GM12865 (cell line): ENCODE results near the gene NAGLU.
A peak's percentile ranks its signal among the peaks of the same experiment; 100 is the strongest.

Experiments used
- DNase-seq: peaks from one replicate; pipeline ENCODE4 v3.0.0; 2010; ENCODE audit warnings: low read depth
- H3K4me3 ChIP-seq: 2 replicates; pipeline ENCODE4 v1.5.1; 2011; ENCODE audit warnings: mild to moderate bottlenecking, low read depth, low read length, control low read depth
- CTCF ChIP-seq: IDR thresholded peaks from 2 replicates; pipeline ENCODE4 v1.5.1; 2011; ENCODE audit warnings: low read length, control low read depth, low read depth, inconsistent platforms; ENCODE audit not compliant: insufficient read depth; ENCODE audit errors: missing control alignments

The NAGLU gene

GRCh38 chr17:42585353-42585752, 49.3 kb downstream of the NAGLU start:
- TF ChIP-seq CTCF, result no peak
- no peak for DNase-seq
- no peak overlapping the region for H3K4me3 ChIP-seq

GRCh38 chr17:42586514-42587230, 50.6 kb downstream of the NAGLU start:
- no peak for TF ChIP-seq CTCF
- peak; percentile 66 for DNase-seq
- H3K4me3 ChIP-seq, result no peak overlapping the region

- H3K4me3 ChIP-seq, result no peak overlapping the region
- TF ChIP-seq CTCF, result no peak
- DNase-seq, result no peak
These were observed 54.8 kb downstream of the NAGLU start for GRCh38 chr17:42590886-42591285.

GRCh38 chr17:42591411-42591810, 55.4 kb downstream of the NAGLU start:
- H3K4me3 ChIP-seq, result no peak overlapping the region
- DNase-seq, result no peak
- TF ChIP-seq CTCF, result no peak
